HEK293 (cell line): ENCODE measurements around the gene ACAP1.

Experiments used
- GLI4 ChIP-seq: fragments of 450-650 bp; formaldehyde crosslinking; IDR thresholded peaks from 2 replicates; pipeline ENCODE4 v1.5.1; 2016; ENCODE audit warnings: missing biosample characterization, missing genetic modification characterization
- GLIS2 ChIP-seq: fragments of 450-650 bp; formaldehyde crosslinking; IDR thresholded peaks from 2 replicates; pipeline ENCODE4 v1.5.1; 2016; ENCODE audit warnings: missing biosample characterization, missing genetic modification characterization
- KLF8 ChIP-seq: fragments of 450-650 bp; formaldehyde crosslinking; IDR thresholded peaks from 2 replicates; pipeline ENCODE4 v1.5.1; 2016; ENCODE audit warnings: missing biosample characterization, missing genetic modification characterization
- SP3 ChIP-seq: fragments of 450-650 bp; formaldehyde crosslinking; IDR thresholded peaks from 2 replicates; pipeline ENCODE4 v1.5.1; 2016; ENCODE audit warnings: missing biosample characterization, missing genetic modification characterization
- ZBTB20 ChIP-seq: fragments of 450-650 bp; formaldehyde crosslinking; IDR thresholded peaks from 2 replicates; pipeline ENCODE4 v1.5.1; 2016; ENCODE audit warnings: missing biosample characterization, missing genetic modification characterization
- ZIC2 ChIP-seq: fragments of 450-650 bp; formaldehyde crosslinking; IDR thresholded peaks from 2 replicates; pipeline ENCODE4 v1.5.1; 2016; ENCODE audit warnings: missing biosample characterization, missing genetic modification characterization
- ZNF561 ChIP-seq: fragments of 450-650 bp; IDR thresholded peaks from 2 replicates; pipeline ENCODE4 v1.5.1; 2018; ENCODE audit warnings: missing biosample characterization, missing genetic modification characterization, borderline replicate concordance
- ZNF580 ChIP-seq: fragments of 450-650 bp; formaldehyde crosslinking; IDR thresholded peaks from 2 replicates; pipeline ENCODE4 v1.5.1; 2016; ENCODE audit warnings: missing biosample characterization, missing genetic modification characterization
- ZNF639 ChIP-seq: fragments of 450-650 bp; formaldehyde crosslinking; IDR thresholded peaks from 2 replicates; pipeline ENCODE4 v1.5.1; 2016; ENCODE audit warnings: missing biosample characterization, missing genetic modification characterization
- ZNF76 ChIP-seq: fragments of 450-650 bp; formaldehyde crosslinking; IDR thresholded peaks from 2 replicates; pipeline ENCODE4; 2016; ENCODE audit warnings: low read depth, missing biosample characterization, missing genetic modification characterization, borderline replicate concordance
- ZNF776 ChIP-seq: fragments of 450-650 bp; formaldehyde crosslinking; IDR thresholded peaks from 2 replicates; pipeline ENCODE4 v1.5.0; 2017; ENCODE audit warnings: missing biosample characterization, missing genetic modification characterization, borderline replicate concordance
- ZSCAN4 ChIP-seq: fragments of 450-650 bp; formaldehyde crosslinking; IDR thresholded peaks from 2 replicates; pipeline ENCODE4 v1.5.1; 2017; ENCODE audit warnings: missing biosample characterization, missing genetic modification characterization
- TF ChIP-seq, protein P1 (sequence below): fragments of 450-650 bp; formaldehyde crosslinking; IDR thresholded peaks from 2 replicates; pipeline ENCODE4 v1.5.1; 2017; ENCODE audit warnings: missing biosample characterization, missing genetic modification characterization
- TF ChIP-seq, protein P2 (sequence below): fragments of 450-650 bp; formaldehyde crosslinking; IDR thresholded peaks from 2 replicates; pipeline ENCODE4 v1.5.1; 2016; ENCODE audit warnings: missing biosample characterization, missing genetic modification characterization
- TF ChIP-seq, protein P3 (sequence below): fragments of 450-650 bp; formaldehyde crosslinking; IDR thresholded peaks from 2 replicates; pipeline ENCODE4 v1.5.1; 2016; ENCODE audit warnings: missing biosample characterization, missing genetic modification characterization
- TF ChIP-seq, protein P4 (sequence below): fragments of 450-650 bp; formaldehyde crosslinking; IDR thresholded peaks from 2 replicates; pipeline ENCODE4 v1.5.1; 2017; ENCODE audit warnings: missing biosample characterization, mild to moderate bottlenecking, missing genetic modification characterization, moderate library complexity
- TF ChIP-seq, protein P5 (sequence below): fragments of 450-650 bp; formaldehyde crosslinking; IDR thresholded peaks from 2 replicates; pipeline ENCODE4 v1.5.1; 2016; ENCODE audit warnings: missing biosample characterization, missing genetic modification characterization, borderline replicate concordance
- TF ChIP-seq, protein P6 (sequence below): fragments of 450-650 bp; formaldehyde crosslinking; IDR thresholded peaks from 2 replicates; pipeline ENCODE4 v1.5.1; 2016; ENCODE audit warnings: missing biosample characterization, missing genetic modification characterization, low read depth

The ACAP1 gene

GRCh38 chr17:7356072-7356549 lies 19.8 kb downstream of the ACAP1 start (continued):
- TF ChIP-seq, protein P1, sequence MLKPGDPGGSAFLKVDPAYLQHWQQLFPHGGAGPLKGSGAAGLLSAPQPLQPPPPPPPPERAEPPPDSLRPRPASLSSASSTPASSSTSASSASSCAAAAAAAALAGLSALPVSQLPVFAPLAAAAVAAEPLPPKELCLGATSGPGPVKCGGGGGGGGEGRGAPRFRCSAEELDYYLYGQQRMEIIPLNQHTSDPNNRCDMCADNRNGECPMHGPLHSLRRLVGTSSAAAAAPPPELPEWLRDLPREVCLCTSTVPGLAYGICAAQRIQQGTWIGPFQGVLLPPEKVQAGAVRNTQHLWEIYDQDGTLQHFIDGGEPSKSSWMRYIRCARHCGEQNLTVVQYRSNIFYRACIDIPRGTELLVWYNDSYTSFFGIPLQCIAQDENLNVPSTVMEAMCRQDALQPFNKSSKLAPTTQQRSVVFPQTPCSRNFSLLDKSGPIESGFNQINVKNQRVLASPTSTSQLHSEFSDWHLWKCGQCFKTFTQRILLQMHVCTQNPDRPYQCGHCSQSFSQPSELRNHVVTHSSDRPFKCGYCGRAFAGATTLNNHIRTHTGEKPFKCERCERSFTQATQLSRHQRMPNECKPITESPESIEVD = no peak
- TF ChIP-seq, protein P2, sequence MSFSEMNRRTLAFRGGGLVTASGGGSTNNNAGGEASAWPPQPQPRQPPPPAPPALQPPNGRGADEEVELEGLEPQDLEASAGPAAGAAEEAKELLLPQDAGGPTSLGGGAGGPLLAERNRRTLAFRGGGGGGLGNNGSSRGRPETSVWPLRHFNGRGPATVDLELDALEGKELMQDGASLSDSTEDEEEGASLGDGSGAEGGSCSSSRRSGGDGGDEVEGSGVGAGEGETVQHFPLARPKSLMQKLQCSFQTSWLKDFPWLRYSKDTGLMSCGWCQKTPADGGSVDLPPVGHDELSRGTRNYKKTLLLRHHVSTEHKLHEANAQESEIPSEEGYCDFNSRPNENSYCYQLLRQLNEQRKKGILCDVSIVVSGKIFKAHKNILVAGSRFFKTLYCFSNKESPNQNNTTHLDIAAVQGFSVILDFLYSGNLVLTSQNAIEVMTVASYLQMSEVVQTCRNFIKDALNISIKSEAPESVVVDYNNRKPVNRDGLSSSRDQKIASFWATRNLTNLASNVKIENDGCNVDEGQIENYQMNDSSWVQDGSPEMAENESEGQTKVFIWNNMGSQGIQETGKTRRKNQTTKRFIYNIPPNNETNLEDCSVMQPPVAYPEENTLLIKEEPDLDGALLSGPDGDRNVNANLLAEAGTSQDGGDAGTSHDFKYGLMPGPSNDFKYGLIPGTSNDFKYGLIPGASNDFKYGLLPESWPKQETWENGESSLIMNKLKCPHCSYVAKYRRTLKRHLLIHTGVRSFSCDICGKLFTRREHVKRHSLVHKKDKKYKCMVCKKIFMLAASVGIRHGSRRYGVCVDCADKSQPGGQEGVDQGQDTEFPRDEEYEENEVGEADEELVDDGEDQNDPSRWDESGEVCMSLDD (tag by site-specific recombination) = peak; percentile 81
- TF ChIP-seq, protein P3, sequence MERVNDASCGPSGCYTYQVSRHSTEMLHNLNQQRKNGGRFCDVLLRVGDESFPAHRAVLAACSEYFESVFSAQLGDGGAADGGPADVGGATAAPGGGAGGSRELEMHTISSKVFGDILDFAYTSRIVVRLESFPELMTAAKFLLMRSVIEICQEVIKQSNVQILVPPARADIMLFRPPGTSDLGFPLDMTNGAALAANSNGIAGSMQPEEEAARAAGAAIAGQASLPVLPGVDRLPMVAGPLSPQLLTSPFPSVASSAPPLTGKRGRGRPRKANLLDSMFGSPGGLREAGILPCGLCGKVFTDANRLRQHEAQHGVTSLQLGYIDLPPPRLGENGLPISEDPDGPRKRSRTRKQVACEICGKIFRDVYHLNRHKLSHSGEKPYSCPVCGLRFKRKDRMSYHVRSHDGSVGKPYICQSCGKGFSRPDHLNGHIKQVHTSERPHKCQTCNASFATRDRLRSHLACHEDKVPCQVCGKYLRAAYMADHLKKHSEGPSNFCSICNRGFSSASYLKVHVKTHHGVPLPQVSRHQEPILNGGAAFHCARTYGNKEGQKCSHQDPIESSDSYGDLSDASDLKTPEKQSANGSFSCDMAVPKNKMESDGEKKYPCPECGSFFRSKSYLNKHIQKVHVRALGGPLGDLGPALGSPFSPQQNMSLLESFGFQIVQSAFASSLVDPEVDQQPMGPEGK (tag by site-specific recombination) = peak; percentile 88
- peak; percentile 82 for TF ChIP-seq KLF8
- peak; percentile 36 for TF ChIP-seq ZBTB20 (tag by site-specific recombination)
- TF ChIP-seq, protein P4, sequence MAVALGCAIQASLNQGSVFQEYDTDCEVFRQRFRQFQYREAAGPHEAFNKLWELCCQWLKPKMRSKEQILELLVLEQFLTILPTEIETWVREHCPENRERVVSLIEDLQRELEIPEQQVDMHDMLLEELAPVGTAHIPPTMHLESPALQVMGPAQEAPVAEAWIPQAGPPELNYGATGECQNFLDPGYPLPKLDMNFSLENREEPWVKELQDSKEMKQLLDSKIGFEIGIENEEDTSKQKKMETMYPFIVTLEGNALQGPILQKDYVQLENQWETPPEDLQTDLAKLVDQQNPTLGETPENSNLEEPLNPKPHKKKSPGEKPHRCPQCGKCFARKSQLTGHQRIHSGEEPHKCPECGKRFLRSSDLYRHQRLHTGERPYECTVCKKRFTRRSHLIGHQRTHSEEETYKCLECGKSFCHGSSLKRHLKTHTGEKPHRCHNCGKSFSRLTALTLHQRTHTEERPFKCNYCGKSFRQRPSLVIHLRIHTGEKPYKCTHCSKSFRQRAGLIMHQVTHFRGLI = no peak
- TF ChIP-seq, protein P5, sequence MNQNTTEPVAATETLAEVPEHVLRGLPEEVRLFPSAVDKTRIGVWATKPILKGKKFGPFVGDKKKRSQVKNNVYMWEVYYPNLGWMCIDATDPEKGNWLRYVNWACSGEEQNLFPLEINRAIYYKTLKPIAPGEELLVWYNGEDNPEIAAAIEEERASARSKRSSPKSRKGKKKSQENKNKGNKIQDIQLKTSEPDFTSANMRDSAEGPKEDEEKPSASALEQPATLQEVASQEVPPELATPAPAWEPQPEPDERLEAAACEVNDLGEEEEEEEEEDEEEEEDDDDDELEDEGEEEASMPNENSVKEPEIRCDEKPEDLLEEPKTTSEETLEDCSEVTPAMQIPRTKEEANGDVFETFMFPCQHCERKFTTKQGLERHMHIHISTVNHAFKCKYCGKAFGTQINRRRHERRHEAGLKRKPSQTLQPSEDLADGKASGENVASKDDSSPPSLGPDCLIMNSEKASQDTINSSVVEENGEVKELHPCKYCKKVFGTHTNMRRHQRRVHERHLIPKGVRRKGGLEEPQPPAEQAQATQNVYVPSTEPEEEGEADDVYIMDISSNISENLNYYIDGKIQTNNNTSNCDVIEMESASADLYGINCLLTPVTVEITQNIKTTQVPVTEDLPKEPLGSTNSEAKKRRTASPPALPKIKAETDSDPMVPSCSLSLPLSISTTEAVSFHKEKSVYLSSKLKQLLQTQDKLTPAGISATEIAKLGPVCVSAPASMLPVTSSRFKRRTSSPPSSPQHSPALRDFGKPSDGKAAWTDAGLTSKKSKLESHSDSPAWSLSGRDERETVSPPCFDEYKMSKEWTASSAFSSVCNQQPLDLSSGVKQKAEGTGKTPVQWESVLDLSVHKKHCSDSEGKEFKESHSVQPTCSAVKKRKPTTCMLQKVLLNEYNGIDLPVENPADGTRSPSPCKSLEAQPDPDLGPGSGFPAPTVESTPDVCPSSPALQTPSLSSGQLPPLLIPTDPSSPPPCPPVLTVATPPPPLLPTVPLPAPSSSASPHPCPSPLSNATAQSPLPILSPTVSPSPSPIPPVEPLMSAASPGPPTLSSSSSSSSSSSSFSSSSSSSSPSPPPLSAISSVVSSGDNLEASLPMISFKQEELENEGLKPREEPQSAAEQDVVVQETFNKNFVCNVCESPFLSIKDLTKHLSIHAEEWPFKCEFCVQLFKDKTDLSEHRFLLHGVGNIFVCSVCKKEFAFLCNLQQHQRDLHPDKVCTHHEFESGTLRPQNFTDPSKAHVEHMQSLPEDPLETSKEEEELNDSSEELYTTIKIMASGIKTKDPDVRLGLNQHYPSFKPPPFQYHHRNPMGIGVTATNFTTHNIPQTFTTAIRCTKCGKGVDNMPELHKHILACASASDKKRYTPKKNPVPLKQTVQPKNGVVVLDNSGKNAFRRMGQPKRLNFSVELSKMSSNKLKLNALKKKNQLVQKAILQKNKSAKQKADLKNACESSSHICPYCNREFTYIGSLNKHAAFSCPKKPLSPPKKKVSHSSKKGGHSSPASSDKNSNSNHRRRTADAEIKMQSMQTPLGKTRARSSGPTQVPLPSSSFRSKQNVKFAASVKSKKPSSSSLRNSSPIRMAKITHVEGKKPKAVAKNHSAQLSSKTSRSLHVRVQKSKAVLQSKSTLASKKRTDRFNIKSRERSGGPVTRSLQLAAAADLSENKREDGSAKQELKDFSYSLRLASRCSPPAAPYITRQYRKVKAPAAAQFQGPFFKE (tag by site-specific recombination) = no peak
- 0 out of 2 replicates have a peak, but pooled peaks have one; percentile 17 for TF ChIP-seq ZSCAN4 (tag by site-specific recombination)
- TF ChIP-seq ZNF76 = peak; percentile 71; the same call in 1 of the 2 replicates
- TF ChIP-seq ZNF639 (tag by site-specific recombination) = 0 out of 2 replicates have a peak, but pooled peaks have one; percentile 41
- peak; percentile 84 for TF ChIP-seq GLIS2 (tag by site-specific recombination)
- TF ChIP-seq ZIC2 (tag by site-specific recombination) = peak; percentile 65
- TF ChIP-seq ZNF776 (tag by site-specific recombination) = no peak
- peak; percentile 75 for TF ChIP-seq SP3 (tag by site-specific recombination)
- peak; percentile 80; the same call in 1 of the 2 replicates for TF ChIP-seq ZNF561 (tag by site-specific recombination)
- no peak for TF ChIP-seq GLI4 (tag by site-specific recombination)
- 0 out of 2 replicates have a peak, but pooled peaks have one; percentile 21 for TF ChIP-seq ZNF580
- TF ChIP-seq, protein P6, sequence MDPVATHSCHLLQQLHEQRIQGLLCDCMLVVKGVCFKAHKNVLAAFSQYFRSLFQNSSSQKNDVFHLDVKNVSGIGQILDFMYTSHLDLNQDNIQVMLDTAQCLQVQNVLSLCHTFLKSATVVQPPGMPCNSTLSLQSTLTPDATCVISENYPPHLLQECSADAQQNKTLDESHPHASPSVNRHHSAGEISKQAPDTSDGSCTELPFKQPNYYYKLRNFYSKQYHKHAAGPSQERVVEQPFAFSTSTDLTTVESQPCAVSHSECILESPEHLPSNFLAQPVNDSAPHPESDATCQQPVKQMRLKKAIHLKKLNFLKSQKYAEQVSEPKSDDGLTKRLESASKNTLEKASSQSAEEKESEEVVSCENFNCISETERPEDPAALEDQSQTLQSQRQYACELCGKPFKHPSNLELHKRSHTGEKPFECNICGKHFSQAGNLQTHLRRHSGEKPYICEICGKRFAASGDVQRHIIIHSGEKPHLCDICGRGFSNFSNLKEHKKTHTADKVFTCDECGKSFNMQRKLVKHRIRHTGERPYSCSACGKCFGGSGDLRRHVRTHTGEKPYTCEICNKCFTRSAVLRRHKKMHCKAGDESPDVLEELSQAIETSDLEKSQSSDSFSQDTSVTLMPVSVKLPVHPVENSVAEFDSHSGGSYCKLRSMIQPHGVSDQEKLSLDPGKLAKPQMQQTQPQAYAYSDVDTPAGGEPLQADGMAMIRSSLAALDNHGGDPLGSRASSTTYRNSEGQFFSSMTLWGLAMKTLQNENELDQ = no peak
